CD4-positive, alpha-beta T cell treated with Interleukin-10 for 1 hour (primary cell): ENCODE results near the gene ADD3.
"Not testable (repeated sequence)": the region's sequence is repeated elsewhere in the genome, so short reads cannot be mapped to it uniquely, and the experiment has no call there.

ENCODE experiments used
- DNase-seq: peaks from one replicate; pipeline ENCODE4 v3.0.0-alpha.2; 2020

ADD3 gene

DNA sequence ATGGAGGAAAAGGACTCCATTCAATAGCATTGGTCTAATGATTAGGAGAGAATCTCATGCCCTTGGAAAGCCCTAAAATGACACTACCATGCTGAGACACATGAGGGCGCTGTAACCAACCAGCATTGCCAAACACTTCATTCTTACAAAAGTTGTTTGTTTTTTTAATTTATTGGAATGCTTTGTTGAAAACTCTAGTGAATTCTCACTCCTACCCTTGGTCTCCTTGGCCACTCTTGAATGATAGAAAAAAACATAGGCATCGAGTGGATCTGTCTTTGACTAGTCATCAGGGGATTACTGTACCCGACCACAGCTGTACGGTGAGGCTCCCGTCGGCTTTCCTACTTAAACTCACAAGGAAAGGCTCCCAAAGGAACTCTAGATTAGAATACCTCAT is 29.3 kb upstream of the ADD3 start:
- peak; percentile 74 for DNase-seq

DNA sequence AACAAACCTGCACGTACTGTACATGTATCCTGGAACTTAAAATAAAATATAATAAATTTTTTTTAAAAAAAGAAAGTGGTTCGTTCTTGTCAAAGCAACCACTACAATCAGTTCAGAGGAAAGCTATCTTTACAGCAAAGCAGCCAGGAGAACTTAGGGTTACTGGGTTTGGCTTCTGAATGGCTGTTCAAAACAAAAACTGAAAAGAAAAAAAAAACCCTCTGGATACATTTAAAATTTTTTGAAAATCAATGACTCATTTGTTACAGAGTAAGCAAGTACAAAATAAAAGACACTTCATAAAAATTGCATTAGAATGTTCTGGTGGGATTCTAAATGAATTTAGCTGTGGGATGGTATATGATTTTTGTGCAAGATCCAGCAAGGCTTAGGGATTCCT is 28.6 kb upstream of the ADD3 start:
- no peak for DNase-seq

DNA sequence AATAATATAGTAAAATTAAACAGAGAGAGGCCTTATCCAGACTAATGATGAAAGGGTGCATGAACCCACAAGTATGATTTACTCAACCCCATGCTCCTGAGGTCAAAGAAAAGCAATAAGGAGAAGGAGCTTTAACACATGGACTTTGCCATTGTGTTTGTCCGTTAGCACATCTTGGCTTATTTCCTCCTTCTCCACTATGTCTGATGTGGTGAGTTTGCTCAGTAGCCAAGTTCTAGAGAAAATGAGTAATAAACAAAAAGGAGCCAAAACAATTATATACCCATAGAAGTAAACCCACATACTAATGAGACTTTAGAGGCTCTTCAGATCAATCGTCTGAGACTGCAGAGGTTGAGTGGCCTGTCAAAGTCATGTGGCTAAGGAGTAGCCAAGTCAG is 26.1 kb upstream of the ADD3 start:
- no peak for DNase-seq

DNA sequence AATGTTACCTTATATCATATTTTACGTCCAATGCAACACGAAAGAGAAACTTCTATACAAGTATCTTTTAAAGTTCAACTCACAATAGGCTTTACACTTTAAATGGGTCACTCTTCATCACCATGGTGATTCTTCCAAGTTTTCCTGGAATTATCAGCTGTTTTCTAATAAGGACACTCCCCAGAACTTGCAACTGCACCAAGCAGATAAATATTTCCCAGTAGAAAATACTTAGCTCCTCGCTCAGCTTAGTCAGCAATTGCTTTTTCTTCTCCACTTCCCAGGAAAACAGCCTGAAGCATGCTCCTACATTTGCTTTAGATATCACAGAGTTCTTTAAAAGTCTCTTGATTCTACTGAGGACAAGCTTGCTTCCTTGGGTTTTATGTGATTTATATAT is 25.7 kb upstream of the ADD3 start:
- no peak for DNase-seq

DNA sequence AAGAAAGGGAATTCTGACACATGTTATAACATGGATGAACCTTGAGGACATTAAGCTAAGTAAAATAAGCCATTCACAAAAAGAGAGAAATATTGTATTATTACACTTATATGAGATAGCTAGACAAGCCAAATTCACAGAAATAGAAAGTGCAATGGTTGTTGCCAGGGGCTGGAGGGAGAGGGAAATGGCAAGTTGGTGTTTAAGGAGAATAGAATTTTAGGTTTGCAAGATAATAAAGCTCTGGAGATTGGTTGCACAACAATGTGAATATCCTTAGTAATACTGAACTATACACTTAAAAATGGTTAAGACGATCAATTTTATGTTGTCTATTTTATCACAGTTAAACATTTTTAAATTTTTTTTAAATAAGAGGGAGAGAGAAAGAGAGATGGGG is 25.0 kb upstream of the ADD3 start:
- no peak for DNase-seq

- no peak for DNase-seq
These were observed 23.8 kb upstream of the ADD3 start for GRCh38 chr10:109984013-109984412.

GRCh38 chr10:109985768-109986167 is 22.0 kb upstream of the ADD3 start:
- not testable (repeated sequence) for DNase-seq

- no peak for DNase-seq
These were observed 20.2 kb upstream of the ADD3 start for GRCh38 chr10:109987452-109988211.

DNA sequence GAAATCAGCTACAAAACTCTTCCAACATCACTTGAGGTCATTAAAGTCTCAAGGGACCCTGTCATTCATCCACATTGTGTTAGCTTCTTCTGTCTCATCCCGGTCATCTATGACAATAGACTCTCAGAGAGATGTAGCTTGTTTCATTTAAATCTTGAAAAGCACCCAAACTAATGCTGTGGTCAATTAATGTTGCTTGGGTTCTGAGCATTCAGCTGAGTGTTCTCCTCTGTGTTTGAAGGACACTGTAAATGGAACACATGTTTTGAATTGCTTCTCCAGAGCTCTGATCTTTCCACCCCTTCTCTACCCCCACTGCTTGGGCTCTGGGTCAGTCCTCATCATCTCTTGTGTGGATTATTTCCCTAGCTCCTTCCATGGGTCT is 19.6 kb upstream of the ADD3 start:
- no peak for DNase-seq

DNA sequence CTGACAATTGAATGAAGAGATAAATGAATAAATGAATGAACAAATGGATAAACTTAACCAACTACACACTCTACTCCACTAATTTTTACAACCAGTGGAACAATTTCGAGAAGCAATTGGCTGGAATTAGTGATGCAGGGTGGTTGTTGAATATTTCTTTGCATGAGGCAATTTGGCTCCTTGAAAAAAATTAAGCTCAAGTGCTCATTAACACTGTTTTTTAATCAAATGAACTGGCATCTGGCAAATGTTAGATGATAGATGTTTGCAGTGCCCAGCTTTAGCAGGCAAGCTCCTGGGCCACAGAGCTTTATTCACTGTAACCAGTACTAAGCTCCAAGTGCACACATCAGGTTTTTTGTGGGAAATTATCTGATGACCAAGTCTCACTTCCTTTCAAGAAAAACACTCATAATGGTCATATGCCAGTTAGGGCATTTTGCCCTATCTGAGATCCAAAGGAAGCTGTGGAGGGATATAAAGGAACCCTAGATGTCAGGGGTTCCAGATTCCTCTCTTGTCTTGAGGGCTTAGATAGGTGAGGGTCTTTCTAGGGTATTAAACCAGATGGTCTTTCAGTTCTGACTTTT is 16.4 kb upstream of the ADD3 start:
- no peak for DNase-seq

DNA sequence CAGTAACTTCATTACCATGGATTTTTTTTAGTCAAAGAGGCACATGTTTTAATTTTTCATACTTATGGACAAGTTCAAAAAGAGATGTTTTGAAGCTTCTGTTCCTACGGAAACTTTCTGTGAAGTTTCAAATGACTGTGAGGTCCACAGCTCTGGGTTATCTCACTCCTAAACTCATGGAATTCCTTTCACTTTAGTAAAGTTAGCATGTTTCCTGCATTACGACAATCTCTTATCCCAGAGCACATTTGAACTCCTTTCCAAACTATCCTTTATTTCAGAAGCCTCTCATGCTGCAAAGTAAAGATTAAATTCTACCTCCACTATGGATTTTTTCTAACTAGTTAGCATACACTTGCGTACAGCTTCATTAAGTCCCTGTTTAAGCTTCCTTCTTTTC is 15.3 kb upstream of the ADD3 start:
- no peak for DNase-seq

DNA sequence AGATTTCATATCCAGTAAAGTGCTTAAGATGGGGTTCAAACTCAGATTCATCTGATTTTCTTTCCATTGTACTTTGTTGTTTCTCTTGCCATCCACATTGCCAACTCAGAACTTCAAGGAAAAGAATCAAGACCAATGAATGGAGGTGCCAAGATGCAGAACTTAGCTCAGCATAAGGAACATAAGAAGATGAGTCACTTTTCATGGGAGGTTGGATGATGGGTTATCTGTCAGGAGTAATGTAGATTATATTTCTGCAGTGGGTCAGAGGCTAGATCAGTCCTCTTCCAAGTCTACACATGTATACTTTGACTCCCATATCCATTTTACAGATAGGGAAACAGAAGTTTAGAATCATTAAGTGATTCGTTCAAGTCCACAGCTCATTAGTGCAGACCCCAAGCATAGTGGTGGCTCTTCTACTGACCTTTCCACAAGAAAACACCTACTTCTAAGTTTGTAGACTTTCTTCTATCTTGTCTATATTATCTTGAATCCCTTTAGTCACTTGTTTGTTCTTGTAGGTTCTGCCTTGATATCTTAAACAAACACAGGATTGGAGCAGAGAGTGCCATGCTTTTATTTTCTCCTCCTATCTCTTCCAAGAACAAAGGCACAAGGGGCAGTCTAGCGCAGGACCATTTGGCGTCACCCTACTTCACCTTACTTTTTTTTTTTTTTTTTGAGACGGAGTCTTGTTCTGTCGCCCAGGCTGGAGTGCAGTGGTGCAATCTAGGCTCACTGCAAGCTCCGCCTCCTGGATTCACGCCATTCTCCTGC is 14.0 kb upstream of the ADD3 start:
- no peak for DNase-seq

- no peak for DNase-seq
These were observed 12.8 kb upstream of the ADD3 start for GRCh38 chr10:109994711-109995577.

DNA sequence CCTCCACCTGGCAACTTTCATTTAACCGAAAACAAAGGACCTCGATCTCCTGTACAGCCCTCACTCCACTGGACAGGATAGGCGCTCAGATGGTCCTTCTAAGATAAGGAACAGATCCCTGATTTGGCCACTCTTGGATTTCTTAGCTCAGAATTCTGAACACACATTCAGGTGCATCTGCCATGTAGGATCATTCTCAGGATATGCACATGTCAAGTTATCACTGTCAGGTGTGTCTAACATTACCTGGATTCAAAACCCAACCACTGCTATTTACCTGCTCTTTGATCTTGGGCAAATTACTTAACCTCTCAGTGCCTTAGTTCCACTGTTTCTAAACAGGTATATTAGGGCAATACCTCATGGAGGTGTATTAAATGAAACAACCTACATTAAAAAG is 12.2 kb upstream of the ADD3 start:
- no peak for DNase-seq

DNA sequence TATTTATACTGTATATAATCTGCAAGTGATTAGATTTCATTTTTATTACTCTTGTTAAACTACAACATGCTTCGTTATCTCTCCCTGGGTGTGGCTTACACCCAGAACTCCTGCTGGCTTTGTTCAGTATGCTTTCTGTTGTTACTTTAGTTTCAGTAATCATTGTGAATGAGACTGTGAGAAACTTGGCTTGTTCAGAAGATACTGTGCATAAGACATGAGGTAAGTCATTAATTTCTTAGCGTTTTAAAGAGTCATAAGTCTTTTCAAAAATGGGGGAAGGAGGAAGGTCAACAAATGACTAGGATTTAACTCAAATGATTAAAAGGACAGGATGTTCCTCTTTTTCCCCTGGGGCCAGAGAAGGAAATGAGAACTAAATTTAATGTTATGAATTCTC is 11.6 kb upstream of the ADD3 start:
- no peak for DNase-seq

GRCh38 chr10:109996766-109997171 is 11.0 kb upstream of the ADD3 start:
- no peak for DNase-seq

GRCh38 chr10:109997233-109997632 is 10.6 kb upstream of the ADD3 start:
- no peak for DNase-seq

- DNase-seq = no peak
These were observed 9.3 kb upstream of the ADD3 start for GRCh38 chr10:109998513-109998912.

DNA sequence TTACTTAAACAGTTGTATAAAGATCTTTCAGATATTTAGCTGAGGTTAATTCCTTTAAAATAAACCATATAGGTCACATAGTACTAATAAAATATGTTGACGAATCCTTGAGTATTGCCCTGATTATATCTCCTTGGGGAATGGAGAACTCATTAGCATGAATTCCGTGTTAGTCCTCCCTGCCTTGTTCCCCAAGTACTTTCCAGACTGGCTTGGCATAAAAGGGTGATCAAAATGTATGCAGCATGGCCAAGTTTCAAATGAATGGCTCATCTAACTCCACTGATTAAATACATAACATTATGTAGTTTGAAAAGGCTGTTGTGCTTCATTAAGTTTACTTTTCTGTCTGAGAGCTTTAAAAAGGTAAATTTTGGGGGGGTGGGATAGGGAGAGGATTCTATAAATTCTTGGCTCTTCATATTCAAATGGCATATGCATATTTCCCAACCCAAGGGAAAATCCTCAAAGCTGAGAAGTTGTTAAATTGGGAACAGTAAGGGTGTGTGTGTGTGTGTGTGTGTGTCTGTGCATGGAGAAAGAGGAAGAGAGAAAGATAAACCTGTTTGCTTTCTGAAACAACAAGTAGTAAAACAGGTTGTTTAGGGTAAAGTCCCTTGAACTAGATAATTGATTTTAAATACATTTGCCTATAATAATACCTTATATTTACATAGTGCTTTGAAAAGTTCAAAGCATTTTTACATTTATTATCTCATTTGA is 4.8 kb upstream of the ADD3 start:
- no peak for DNase-seq

DNA sequence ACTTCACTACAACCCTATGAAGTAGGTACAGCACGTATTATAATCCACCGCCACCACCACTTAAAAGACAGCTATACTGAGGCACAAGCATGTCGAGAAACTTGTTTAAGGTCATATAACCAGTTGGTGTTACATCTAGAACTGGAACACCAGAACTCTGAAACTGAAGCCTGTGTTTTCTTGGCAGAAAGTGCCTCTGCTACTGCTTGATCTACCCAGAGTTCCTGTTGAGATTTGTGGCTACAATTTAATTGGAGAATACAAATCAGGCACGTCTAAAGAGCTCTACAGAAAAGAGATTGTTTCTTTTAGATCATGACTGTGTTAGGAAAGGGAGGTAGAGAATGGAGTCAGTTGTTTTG is 4.3 kb upstream of the ADD3 start:
- DNase-seq = no peak

DNA sequence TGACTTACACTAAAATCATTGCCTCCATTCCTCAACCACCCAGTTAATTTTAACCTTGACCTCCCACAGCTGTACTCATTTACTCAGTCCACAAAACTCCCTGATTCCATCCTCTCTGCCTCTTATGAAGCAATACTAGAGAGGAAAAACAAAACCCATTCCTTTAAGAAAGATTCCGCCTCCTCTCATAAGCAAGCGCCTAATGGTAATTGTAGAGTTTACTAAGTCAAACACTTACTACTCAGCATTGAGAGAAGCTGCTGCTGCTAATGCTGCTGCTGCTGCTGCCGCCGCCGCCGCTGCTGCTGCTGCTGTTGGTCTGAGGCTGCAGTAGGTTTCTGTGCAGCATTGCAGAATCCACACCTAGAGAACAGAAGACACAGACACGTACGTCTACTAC is 2.1 kb upstream of the ADD3 start:
- no peak for DNase-seq

GRCh38 chr10:110006358-110007160 is 1.2 kb upstream of the ADD3 start:
- DNase-seq = no peak
